Common myeloid progenitor, CD34-positive (primary cell): ENCODE measurements around the gene NTF3.

ENCODE experiments used
- CTCF ChIA-PET: fragments of 350-600 bp; sonication (Branson Sonifier 250); formaldehyde crosslinking; loops from one replicate; lab custom pipeline; 2021; ENCODE audit warnings: antibody characterized with exemption; lab: Charles Lee
- POLR2A ChIA-PET: fragments of 350-600 bp; sonication (Branson Sonifier 250); formaldehyde crosslinking; loops from one replicate; lab custom pipeline; 2021; ENCODE audit warnings: antibody characterized with exemption; lab: Charles Lee
- DNase-seq, 3 donors: peaks; one replicate each; pipeline versions ENCODE4 v3.0.0 to v3.0.0-alpha.2; 2013
- H3K27ac ChIP-seq, 2 experiments: 1 replicate in 1 of 2; 2 replicates in 1 of 2; pipeline ENCODE4 v1.7.0; 2013; ENCODE audit warnings: inconsistent platforms in 2 of 2, low read length in 2 of 2, mild to moderate bottlenecking in 2 of 2, low read depth in 1 of 2, moderate library complexity in 1 of 2; ENCODE audit not compliant: severe bottlenecking in 2 of 2, insufficient read depth in 1 of 2, poor library complexity in 1 of 2
- H3K27me3 ChIP-seq, 5 experiments: replicated peaks in 2 of 5; 1 replicate in 3 of 5; 2 replicates in 2 of 5; pipeline versions ENCODE4 v1.6.1 to v1.7.0; 2013; ENCODE audit warnings: low read length in 4 of 5, mild to moderate bottlenecking in 2 of 5, moderate library complexity in 2 of 5, inconsistent platforms in 1 of 5; ENCODE audit not compliant: insufficient read depth in 5 of 5, control insufficient read depth in 4 of 5
- H3K36me3 ChIP-seq, 4 experiments: 1 replicate in 2 of 4; 2 replicates in 2 of 4; pipeline versions ENCODE4 v1.6.1 to v1.7.0; 2013; ENCODE audit warnings: low read length in 3 of 4, control low read depth in 1 of 4, mild to moderate bottlenecking in 1 of 4; ENCODE audit not compliant: control insufficient read depth in 4 of 4, insufficient read depth in 4 of 4
- H3K4me1 ChIP-seq, 4 experiments: 1 replicate in 3 of 4; 2 replicates in 1 of 4; pipeline versions ENCODE4 v1.6.1 to v1.7.1; 2013; ENCODE audit warnings: low read length in 3 of 4, mild to moderate bottlenecking in 3 of 4, control low read depth in 1 of 4, inconsistent platforms in 1 of 4, moderate library complexity in 1 of 4; ENCODE audit not compliant: control insufficient read depth in 4 of 4, insufficient read depth in 4 of 4; ENCODE audit errors: control extremely low read depth in 1 of 4
- H3K4me3 ChIP-seq, 7 experiments: 1 replicate in 4 of 7; 2 replicates in 3 of 7; pipeline versions ENCODE4 v1.5.1 to v1.7.0; 2013; ENCODE audit warnings: mild to moderate bottlenecking in 7 of 7, low read length in 6 of 7, moderate library complexity in 6 of 7, inconsistent platforms in 2 of 7, low read depth in 2 of 7, control low read depth in 1 of 7; ENCODE audit not compliant: insufficient read depth in 4 of 7, control insufficient read depth in 1 of 7; ENCODE audit errors: extremely low read depth in 1 of 7
- H3K9me3 ChIP-seq, 5 experiments: 1 replicate in 4 of 5; 2 replicates in 1 of 5; pipeline versions ENCODE4 v1.6.1 to v1.7.1; 2013; ENCODE audit warnings: low read length in 4 of 5, mild to moderate bottlenecking in 2 of 5, inconsistent platforms in 1 of 5, low read depth in 1 of 5, moderate library complexity in 1 of 5; ENCODE audit not compliant: control insufficient read depth in 4 of 5, insufficient read depth in 2 of 5; ENCODE audit errors: control extremely low read depth in 1 of 5
- WGBS: methylation state at CpG from one replicate; pipeline ENCODE4 v1.1.5; 2013; ENCODE audit not compliant: insufficient coverage; 5-methylcytosine and 5-hydroxymethylcytosine counted together

Gene NTF3

DNA sequence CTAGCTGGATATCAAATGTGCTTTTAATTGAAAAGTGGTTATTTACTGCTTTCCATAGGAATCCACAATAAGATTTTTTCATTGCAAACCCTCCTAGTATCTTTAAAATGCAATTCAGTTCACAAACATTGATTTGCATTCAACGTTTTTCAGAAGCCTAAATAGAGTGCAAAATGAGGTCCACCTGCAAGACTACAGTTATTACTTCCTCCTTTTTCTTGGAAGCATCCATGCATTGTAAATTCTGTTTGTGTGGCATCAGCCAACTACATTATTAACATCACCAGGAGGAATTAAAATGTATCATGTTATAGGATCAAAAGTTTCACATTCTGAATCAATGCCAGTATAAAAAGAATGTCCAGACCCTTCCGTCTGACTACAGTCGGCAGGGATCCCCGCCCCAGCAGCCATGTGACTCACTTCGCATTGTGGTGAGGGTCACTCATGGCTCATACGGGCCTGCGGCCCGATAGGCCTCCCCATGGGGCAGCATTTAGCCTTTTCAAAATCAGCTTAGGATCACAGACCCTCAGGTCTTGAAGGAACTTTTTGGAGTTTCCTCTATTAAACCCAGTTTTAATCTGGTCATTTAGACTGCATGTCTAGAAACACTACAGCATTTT, 46.3 kb downstream of the NTF3 start:
- H3K27me3 ChIP-seq, result no peaks in the 10 kb centered on the region
- ChIA-PET POLR2A (no interaction called here), CTCF (no interaction called here)
- no peaks in the 10 kb centered on the region for H3K4me1 ChIP-seq
- no peaks in the 10 kb centered on the region for H3K36me3 ChIP-seq
- DNase-seq, result no peak
- 78% methylated on average over 6 of the region's 8 CpGs for WGBS
- H3K9me3 ChIP-seq, result no peaks in the 10 kb centered on the region
- no peak overlapping the region for H3K4me3 ChIP-seq
- H3K27ac ChIP-seq, result no peak overlapping the region

DNA sequence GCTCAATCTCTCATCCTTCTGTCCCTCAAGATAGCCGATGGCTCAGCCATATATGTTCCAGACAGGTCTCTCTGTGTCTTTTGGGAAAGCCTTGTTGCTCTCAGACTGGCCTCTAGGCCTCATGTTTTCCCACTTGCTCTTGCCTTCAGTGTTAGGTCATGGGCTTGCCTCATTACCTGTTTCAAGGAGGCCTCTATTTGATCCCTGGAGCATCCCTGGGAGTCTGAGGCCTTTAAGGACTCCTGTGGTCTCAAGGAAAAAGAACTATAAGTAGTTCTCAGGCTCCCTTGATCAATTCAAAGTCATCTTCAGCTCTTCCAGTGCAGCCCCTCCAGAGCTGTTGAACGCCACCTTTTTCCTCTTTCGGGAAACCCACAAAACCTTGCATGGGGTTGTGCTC, 47.9 kb downstream of the NTF3 start:
- H3K36me3 ChIP-seq, result no peaks in the 10 kb centered on the region
- 100% methylated on average over 2 of the region's 3 CpGs for WGBS
- CTCF ChIA-PET, result no interaction called here
- no peak for DNase-seq
- POLR2A ChIA-PET, result no interaction called here
- no peak overlapping the region for H3K4me3 ChIP-seq
- H3K9me3 ChIP-seq, result no peaks in the 10 kb centered on the region
- H3K27me3 ChIP-seq, result no peaks in the 10 kb centered on the region
- no peaks in the 10 kb centered on the region for H3K4me1 ChIP-seq
- H3K27ac ChIP-seq, result no peak overlapping the region

DNA sequence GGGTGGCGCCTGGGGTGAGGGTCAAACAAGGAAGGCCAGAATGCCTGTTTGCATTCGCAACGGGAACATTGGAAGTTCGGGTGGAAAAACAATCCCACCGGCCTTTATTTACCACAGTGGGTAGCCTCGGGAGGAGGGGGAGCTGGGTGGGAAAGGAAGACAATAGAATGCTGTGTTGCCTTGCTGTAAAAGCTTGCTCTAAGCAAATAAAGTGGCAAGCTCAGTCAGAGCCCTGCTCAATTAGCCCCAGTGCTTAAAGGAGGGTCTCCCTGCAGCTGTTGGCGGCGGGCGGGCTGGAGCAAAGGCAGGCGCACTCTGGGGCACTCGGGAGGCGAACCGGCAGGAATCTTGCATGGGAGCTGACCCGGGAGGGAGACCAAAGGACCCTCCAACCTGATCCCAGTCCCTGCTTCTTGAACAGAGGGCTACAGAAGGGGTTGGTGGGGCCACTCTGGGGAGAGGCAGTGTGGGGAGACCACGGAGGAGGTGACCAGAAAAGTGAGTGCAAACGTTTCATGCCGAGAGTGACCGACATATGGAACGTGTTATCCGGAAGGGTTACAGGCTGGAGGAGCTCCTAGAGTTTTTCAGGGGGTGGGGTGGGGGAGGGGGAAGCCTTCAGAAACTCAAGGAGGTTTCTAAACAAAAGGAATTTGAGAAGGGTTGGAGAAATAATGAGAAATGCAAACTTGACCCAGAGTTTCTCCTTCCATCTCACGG, 48.5 kb downstream of the NTF3 start:
- Histone ChIP-seq H3K4me3 (no peak overlapping the region), H3K36me3 (no peaks in the 10 kb centered on the region), H3K9me3 (no peaks in the 10 kb centered on the region), H3K27ac (no peak overlapping the region), H3K27me3 (no peaks in the 10 kb centered on the region), H3K4me1 (no peaks in the 10 kb centered on the region)
- 98% methylated on average over 13 of the region's 21 CpGs for WGBS
- CTCF ChIA-PET, result no interaction called here
- POLR2A ChIA-PET, result no interaction called here
- DNase-seq, result no peak

DNA sequence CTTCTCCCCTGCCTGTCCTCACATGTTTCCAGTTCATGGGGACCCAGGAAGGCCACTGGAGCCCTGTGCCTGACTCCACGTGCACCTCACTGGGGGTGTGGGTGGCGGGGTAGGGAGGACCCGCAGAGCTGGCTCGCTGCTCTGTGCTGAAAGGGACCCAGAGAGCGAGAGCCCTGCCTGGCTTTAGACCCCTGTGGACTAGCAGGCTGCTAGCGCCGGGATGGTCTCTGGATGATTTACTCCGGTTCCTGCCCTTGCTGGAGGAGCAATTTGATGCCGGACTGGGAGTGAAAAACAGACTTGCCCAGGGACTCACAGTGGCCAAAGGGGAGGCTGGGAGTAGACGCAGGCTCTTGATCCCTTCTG, 49.0 kb downstream of the NTF3 start:
- Histone ChIP-seq H3K4me1 (no peaks in the 10 kb centered on the region), H3K27me3 (no peaks in the 10 kb centered on the region), H3K4me3 (no peak overlapping the region), H3K27ac (no peak overlapping the region), H3K9me3 (no peaks in the 10 kb centered on the region), H3K36me3 (no peaks in the 10 kb centered on the region)
- POLR2A ChIA-PET, result no interaction called here
- DNase-seq, result no peak
- WGBS, result 61% methylated on average over 10 of the region's 10 CpGs
- CTCF ChIA-PET, result no interaction called here

DNA sequence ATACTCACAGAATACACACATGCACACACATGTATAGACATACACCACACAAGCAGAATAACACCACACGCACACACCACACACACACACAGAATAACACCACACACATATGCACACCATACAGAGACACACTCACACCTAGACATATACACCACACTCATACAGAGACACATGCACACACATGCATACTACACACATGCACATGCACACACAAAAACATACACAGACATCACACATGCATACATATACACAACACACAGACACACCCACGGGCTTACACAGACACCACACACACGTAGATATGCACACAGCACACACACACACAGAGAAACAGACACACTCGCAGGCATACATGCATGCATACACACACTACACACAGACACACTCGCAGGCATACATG, 49.7 kb downstream of the NTF3 start:
- WGBS, result 100% methylated on average over 4 of the region's 5 CpGs
- Histone ChIP-seq H3K9me3 (no peaks in the 10 kb centered on the region), H3K4me3 (no peak overlapping the region), H3K36me3 (no peaks in the 10 kb centered on the region), H3K4me1 (no peaks in the 10 kb centered on the region), H3K27ac (no peak overlapping the region), H3K27me3 (no peaks in the 10 kb centered on the region)
- ChIA-PET POLR2A (no interaction called here), CTCF (no interaction called here)
- DNase-seq, result no peak

DNA sequence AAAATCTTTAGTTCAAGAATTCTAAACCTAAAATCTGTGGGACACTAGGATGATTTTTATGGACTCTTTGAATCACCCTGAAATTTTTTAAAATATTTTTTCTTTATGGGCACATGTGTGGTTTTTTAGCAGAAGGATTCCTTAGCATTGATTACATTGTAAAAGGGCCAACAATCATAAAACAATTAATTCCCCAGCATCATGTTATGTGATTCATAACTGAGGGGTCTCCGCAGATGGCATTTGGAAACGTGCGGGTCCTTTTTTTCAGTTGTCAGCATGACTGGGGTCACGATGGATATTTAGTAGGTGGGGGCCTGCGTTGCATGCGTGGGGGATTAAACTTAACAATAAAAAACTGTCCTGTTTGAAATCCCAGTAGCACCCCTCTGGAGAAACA, 52.5 kb downstream of the NTF3 start:
- H3K4me3 ChIP-seq, result no peak overlapping the region
- 98% methylated on average over 6 of the region's 6 CpGs for WGBS
- CTCF ChIA-PET, result no interaction called here
- peaks cover 0 to 2% (median 0%) of the 10 kb centered on the region in 5 experiments for H3K27me3 ChIP-seq
- no peaks in the 10 kb centered on the region for H3K4me1 ChIP-seq
- POLR2A ChIA-PET, result no interaction called here
- H3K27ac ChIP-seq, result no peak overlapping the region
- H3K9me3 ChIP-seq, result no peaks in the 10 kb centered on the region
- H3K36me3 ChIP-seq, result no peaks in the 10 kb centered on the region
- no peak for DNase-seq

DNA sequence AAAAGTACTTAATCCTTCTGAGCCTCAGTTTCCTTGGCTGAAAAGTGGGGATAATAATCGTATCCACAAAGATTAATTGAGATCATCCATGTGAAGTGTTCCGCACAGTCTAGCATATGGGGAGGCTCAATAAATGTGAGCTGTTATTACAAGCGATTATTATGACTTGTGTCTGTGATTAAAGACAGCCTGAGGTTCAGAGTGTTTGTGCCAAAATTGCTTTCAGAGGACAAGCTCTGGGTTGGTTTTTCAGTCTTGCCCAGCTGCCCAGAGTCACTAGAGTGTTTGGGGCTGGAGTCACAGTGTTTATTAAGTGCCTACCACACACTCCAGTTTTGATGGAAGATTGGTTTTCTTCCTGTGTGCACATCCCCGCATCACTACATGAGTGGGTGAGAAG, 53.5 kb downstream of the NTF3 start:
- ChIA-PET POLR2A (interaction anchor here (0.7 kb wide), 1 partner anchor 53 kb away, joined by 3 read pairs; no protein-coding TSS in a partner anchor), CTCF (no interaction called here)
- Histone ChIP-seq H3K4me1 (no peaks in the 10 kb centered on the region), H3K27ac (no peak overlapping the region), H3K4me3 (no peak overlapping the region), H3K27me3 (peaks cover 0 to 2% (median 0%) of the 10 kb centered on the region in 5 experiments), H3K36me3 (no peaks in the 10 kb centered on the region), H3K9me3 (no peaks in the 10 kb centered on the region)
- 100% methylated on average over 4 of the region's 4 CpGs for WGBS
- DNase-seq, result no peak
